HCT116 (cell line): ENCODE results near the gene PARVB. TPM values are rescaled to one million over a fixed set of nuclear protein-coding genes. Genes with fewer than 3 reads are reported as not detected.

Experiments
- total RNA-seq: library from RNA; stranded (reverse); gene quantifications from one replicate; pipeline ENCODE4 v1.2.1, GENCODE V29; 2021; ENCODE audit not compliant: unreplicated experiment

The PARVB gene
- total RNA-seq, 1 experiment from 2014 or later, result 21.4 TPM

Other genes starting within 250 kb of the PARVB start
- 0.52 TPM for gene EFCAB6, start 212.0 kb upstream of the PARVB start, total RNA-seq
- gene SULT4A1, start 161.8 kb upstream of the PARVB start, total RNA-seq, result 8.4 TPM
- 2.9 TPM for gene PNPLA5, start 132.3 kb upstream of the PARVB start, total RNA-seq
- 7.3 TPM for gene PNPLA3, start 100.5 kb upstream of the PARVB start, total RNA-seq
- gene SAMM50, start 68.9 kb upstream of the PARVB start, total RNA-seq, result 40.8 TPM
- gene PARVG, start 156.6 kb downstream of the PARVB start, total RNA-seq, result 0.57 TPM